GM23338 (cell line): ENCODE measurements around the gene EIF5A. TPM values are rescaled to one million over a fixed set of nuclear protein-coding genes. Genes with fewer than 3 reads are reported as not detected.

Source experiments
- ATAC-seq: fragments of 200-7000 bp; cut with Tn5 transposase; 3 replicates; pipeline ENCODE4 v1.9.1; 2020
- DNase-seq: peaks from one replicate; pipeline ENCODE4 v3.0.0-alpha.2; 2015; ENCODE audit warnings: low spot score
- H2AFZ ChIP-seq: fragments of 200-600 bp; sonication (generic); 2 replicates; pipeline ENCODE4 v1.8.0; 2016; ENCODE audit warnings: antibody characterized with exemption, mild to moderate bottlenecking, moderate library complexity
- H3F3A ChIP-seq: fragments of 200-600 bp; sonication (generic); replicated peaks from 2 replicates; pipeline ENCODE4 v1.8.0; 2017; ENCODE audit warnings: antibody characterized with exemption, mixed run types, low read depth
- H3K27ac ChIP-seq: fragments of 200-600 bp; sonication (generic); 2 replicates; pipeline ENCODE4 v1.6.1; 2016; ENCODE audit warnings: low read depth
- H3K27me3 ChIP-seq: fragments of 200-600 bp; sonication (generic); 2 replicates; pipeline ENCODE4 v1.8.0; 2016; ENCODE audit warnings: mild to moderate bottlenecking, mixed run types, moderate library complexity; ENCODE audit not compliant: insufficient read depth
- H3K36me3 ChIP-seq: fragments of 200-600 bp; sonication (generic); 2 replicates; pipeline ENCODE4 v1.8.0; 2016; ENCODE audit warnings: mild to moderate bottlenecking; ENCODE audit not compliant: insufficient read depth
- H3K4me1 ChIP-seq: fragments of 200-600 bp; sonication (generic); 2 replicates; pipeline ENCODE4 v1.8.0; 2016; ENCODE audit warnings: mild to moderate bottlenecking, moderate library complexity; ENCODE audit not compliant: insufficient read depth
- H3K4me2 ChIP-seq: fragments of 200-600 bp; sonication (generic); 2 replicates; pipeline ENCODE4 v1.7.1; 2017; ENCODE audit warnings: mixed run types
- H3K4me3 ChIP-seq: fragments of 200-600 bp; sonication (generic); 2 replicates; pipeline ENCODE4 v1.6.1; 2016; ENCODE audit warnings: mixed run types
- H3K79me2 ChIP-seq: fragments of 200-600 bp; sonication (generic); replicated peaks from 2 replicates; pipeline ENCODE4 v1.8.0; 2017; ENCODE audit warnings: mild to moderate bottlenecking; ENCODE audit not compliant: insufficient read depth
- H3K9me2 ChIP-seq: fragments of 200-600 bp; sonication (generic); 2 replicates; pipeline ENCODE4 v1.8.0; 2017; ENCODE audit not compliant: insufficient read depth
- H4K20me1 ChIP-seq: fragments of 200-600 bp; sonication (generic); replicated peaks from 2 replicates; pipeline ENCODE4 v1.8.0; 2017; ENCODE audit warnings: mild to moderate bottlenecking; ENCODE audit not compliant: insufficient read depth
- H3K27ac Mint-ChIP-seq: 2 replicates; pipeline ENCODE4 v1.8.0; 2020; ENCODE audit warnings: inconsistent platforms, mild to moderate bottlenecking, moderate library complexity, mixed read lengths
- H3K27me3 Mint-ChIP-seq: 3 replicates; pipeline ENCODE4 v1.8.0; 2022; ENCODE audit warnings: low read depth, mild to moderate bottlenecking, moderate library complexity, mixed read lengths, inconsistent platforms; ENCODE audit not compliant: insufficient read depth, poor library complexity
- H3K36me3 Mint-ChIP-seq: 3 replicates; pipeline ENCODE4 v1.8.0; 2021; ENCODE audit warnings: low read depth, mild to moderate bottlenecking, inconsistent platforms, moderate library complexity, mixed read lengths
- H3K4me1 Mint-ChIP-seq: 3 replicates; pipeline ENCODE4 v1.8.0; 2020; ENCODE audit warnings: mild to moderate bottlenecking, inconsistent platforms, mixed read lengths
- H3K4me3 Mint-ChIP-seq: 3 replicates; pipeline ENCODE4 v1.8.0; 2021; ENCODE audit warnings: moderate library complexity, mild to moderate bottlenecking, inconsistent platforms, mixed read lengths
- H3K9me3 Mint-ChIP-seq: 3 replicates; pipeline ENCODE4 v1.8.0; 2020; ENCODE audit warnings: moderate library complexity, mild to moderate bottlenecking, inconsistent platforms, mixed read lengths
- EZH2phosphoT487 ChIP-seq: fragments of 200-600 bp; sonication (generic); IDR thresholded peaks from one replicate; pipeline ENCODE4 v1.8.1; 2018; ENCODE audit warnings: antibody characterized with exemption; ENCODE audit not compliant: unreplicated experiment
- NANOG ChIP-seq: IDR thresholded peaks from 2 replicates; pipeline ENCODE4 v1.6.1; 2016; ENCODE audit warnings: antibody characterized with exemption, borderline replicate concordance
- POLR2AphosphoS5 ChIP-seq: IDR thresholded peaks from 2 replicates; pipeline ENCODE4 v1.6.1; 2016; ENCODE audit warnings: antibody characterized with exemption, low read depth
- STAT1 ChIP-seq: IDR thresholded peaks from one replicate; pipeline ENCODE4 v1.6.1; 2016; ENCODE audit warnings: antibody characterized with exemption; ENCODE audit not compliant: unreplicated experiment
- ZNF114 ChIP-seq: fragments of 250-450 bp; sonication (Bioruptor Pico); IDR thresholded peaks from 2 replicates; pipeline ENCODE4 v1.5.0; 2020; ENCODE audit warnings: mild to moderate bottlenecking, moderate library complexity
- polyA plus RNA-seq: library from polyadenylated mRNA; unstranded; fragments of >200 nt; fragmentation: Nextera tagmentation; extraction: Ambion mirVana; gene quantifications from 2 replicates; pipeline ENCODE4 v1.2.1, GENCODE V29; 2016
- total RNA-seq: library from RNA; depleted of rRNA; stranded (reverse); fragments of >200 nt; shearing (Covaris generic); gene quantifications from 2 replicates; pipeline ENCODE4 v1.2.3, GENCODE V29; 2014
- TF ChIP-seq, protein P1 (sequence below): fragments of 250-450 bp; sonication (Bioruptor Pico); IDR thresholded peaks from 2 replicates; pipeline ENCODE4 v1.5.0; 2020; ENCODE audit warnings: mild to moderate bottlenecking, moderate library complexity
- TF ChIP-seq, protein P2 (sequence below): IDR thresholded peaks from one replicate; pipeline ENCODE4 v1.6.1; 2018; ENCODE audit warnings: antibody characterized with exemption; ENCODE audit not compliant: unreplicated experiment
- TF ChIP-seq, protein P3 (sequence below): IDR thresholded peaks from 2 replicates; pipeline ENCODE4 v1.6.1; 2016; ENCODE audit warnings: antibody characterized with exemption

EIF5A gene
- total and polyA plus RNA-seq, 2 experiments from 2014 or later, result 833 to 1,562 TPM

DNA sequence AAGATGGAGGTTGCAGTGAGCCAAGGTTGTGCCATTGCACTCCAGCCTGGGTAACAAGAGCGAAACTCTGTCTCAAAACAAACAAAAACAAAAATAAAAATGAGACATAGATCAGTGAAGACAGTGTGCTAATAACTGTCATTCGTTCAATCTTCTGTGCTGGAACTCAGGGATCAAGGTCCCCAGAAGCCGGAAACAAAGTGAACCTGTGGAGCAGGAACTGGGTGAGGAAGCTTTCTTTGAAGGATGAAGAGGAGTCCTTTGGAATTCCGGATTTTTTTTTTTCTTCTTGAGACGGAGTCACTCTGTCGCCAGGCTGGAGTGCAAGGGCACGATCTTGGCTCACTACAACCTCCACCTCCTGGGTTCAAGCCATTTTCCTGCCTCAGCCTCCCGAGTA, 28.0 kb upstream of the EIF5A start:
- H3K4me3 Mint-ChIP-seq, result peak overlapping the region; percentile 26; the same call in 1 of the 3 replicates
- ATAC-seq (no peak), DNase-seq (no peak)
- Histone ChIP-seq H3K36me3 (no peaks in the 10 kb centered on the region), H3K4me1 (peaks cover 13% of the 10 kb centered on the region; the same call in 1 of the 2 replicates), H3F3A (peaks cover 15% of the 10 kb centered on the region; the same call in 1 of the 2 replicates), H3K4me3 (no peak overlapping the region), H3K79me2 (no peaks in the 10 kb centered on the region), H2AFZ (peak overlapping the region; percentile 8), H3K27ac (no peak overlapping the region), H3K4me2 (peak overlapping the region; percentile 76; the same call in 1 of the 2 replicates), H4K20me1 (no peaks in the 10 kb centered on the region; the same call in 1 of the 2 replicates), H3K9me2 (no peaks in the 10 kb centered on the region), H3K27me3 (peaks cover 10% of the 10 kb centered on the region)
- no peak overlapping the region for H3K27ac Mint-ChIP-seq
- H3K27me3 Mint-ChIP-seq, result peaks cover 15% of the 10 kb centered on the region
- H3K9me3 Mint-ChIP-seq, result no peaks in the 10 kb centered on the region; the same call in 2 of the 3 replicates
- TF ChIP-seq, protein P1, sequence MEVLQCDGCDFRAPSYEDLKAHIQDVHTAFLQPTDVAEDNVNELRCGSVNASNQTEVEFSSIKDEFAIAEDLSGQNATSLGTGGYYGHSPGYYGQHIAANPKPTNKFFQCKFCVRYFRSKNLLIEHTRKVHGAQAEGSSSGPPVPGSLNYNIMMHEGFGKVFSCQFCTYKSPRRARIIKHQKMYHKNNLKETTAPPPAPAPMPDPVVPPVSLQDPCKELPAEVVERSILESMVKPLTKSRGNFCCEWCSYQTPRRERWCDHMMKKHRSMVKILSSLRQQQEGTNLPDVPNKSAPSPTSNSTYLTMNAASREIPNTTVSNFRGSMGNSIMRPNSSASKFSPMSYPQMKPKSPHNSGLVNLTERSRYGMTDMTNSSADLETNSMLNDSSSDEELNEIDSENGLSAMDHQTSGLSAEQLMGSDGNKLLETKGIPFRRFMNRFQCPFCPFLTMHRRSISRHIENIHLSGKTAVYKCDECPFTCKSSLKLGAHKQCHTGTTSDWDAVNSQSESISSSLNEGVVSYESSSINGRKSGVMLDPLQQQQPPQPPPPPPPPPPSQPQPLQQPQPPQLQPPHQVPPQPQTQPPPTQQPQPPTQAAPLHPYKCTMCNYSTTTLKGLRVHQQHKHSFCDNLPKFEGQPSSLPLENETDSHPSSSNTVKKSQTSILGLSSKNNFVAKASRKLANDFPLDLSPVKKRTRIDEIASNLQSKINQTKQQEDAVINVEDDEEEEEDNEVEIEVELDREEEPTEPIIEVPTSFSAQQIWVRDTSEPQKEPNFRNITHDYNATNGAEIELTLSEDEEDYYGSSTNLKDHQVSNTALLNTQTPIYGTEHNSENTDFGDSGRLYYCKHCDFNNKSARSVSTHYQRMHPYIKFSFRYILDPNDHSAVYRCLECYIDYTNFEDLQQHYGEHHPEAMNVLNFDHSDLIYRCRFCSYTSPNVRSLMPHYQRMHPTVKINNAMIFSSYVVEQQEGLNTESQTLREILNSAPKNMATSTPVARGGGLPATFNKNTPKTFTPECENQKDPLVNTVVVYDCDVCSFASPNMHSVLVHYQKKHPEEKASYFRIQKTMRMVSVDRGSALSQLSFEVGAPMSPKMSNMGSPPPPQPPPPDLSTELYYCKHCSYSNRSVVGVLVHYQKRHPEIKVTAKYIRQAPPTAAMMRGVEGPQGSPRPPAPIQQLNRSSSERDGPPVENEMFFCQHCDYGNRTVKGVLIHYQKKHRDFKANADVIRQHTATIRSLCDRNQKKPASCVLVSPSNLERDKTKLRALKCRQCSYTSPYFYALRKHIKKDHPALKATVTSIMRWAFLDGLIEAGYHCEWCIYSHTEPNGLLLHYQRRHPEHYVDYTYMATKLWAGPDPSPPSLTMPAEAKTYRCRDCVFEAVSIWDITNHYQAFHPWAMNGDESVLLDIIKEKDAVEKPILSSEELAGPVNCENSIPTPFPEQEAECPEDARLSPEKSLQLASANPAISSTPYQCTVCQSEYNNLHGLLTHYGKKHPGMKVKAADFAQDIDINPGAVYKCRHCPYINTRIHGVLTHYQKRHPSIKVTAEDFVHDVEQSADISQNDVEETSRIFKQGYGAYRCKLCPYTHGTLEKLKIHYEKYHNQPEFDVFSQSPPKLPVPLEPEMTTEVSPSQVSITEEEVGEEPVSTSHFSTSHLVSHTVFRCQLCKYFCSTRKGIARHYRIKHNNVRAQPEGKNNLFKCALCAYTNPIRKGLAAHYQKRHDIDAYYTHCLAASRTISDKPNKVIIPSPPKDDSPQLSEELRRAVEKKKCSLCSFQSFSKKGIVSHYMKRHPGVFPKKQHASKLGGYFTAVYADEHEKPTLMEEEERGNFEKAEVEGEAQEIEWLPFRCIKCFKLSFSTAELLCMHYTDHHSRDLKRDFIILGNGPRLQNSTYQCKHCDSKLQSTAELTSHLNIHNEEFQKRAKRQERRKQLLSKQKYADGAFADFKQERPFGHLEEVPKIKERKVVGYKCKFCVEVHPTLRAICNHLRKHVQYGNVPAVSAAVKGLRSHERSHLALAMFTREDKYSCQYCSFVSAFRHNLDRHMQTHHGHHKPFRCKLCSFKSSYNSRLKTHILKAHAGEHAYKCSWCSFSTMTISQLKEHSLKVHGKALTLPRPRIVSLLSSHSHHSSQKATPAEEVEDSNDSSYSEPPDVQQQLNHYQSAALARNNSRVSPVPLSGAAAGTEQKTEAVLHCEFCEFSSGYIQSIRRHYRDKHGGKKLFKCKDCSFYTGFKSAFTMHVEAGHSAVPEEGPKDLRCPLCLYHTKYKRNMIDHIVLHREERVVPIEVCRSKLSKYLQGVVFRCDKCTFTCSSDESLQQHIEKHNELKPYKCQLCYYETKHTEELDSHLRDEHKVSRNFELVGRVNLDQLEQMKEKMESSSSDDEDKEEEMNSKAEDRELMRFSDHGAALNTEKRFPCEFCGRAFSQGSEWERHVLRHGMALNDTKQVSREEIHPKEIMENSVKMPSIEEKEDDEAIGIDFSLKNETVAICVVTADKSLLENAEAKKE, result no peak
- TF ChIP-seq, protein P2, sequence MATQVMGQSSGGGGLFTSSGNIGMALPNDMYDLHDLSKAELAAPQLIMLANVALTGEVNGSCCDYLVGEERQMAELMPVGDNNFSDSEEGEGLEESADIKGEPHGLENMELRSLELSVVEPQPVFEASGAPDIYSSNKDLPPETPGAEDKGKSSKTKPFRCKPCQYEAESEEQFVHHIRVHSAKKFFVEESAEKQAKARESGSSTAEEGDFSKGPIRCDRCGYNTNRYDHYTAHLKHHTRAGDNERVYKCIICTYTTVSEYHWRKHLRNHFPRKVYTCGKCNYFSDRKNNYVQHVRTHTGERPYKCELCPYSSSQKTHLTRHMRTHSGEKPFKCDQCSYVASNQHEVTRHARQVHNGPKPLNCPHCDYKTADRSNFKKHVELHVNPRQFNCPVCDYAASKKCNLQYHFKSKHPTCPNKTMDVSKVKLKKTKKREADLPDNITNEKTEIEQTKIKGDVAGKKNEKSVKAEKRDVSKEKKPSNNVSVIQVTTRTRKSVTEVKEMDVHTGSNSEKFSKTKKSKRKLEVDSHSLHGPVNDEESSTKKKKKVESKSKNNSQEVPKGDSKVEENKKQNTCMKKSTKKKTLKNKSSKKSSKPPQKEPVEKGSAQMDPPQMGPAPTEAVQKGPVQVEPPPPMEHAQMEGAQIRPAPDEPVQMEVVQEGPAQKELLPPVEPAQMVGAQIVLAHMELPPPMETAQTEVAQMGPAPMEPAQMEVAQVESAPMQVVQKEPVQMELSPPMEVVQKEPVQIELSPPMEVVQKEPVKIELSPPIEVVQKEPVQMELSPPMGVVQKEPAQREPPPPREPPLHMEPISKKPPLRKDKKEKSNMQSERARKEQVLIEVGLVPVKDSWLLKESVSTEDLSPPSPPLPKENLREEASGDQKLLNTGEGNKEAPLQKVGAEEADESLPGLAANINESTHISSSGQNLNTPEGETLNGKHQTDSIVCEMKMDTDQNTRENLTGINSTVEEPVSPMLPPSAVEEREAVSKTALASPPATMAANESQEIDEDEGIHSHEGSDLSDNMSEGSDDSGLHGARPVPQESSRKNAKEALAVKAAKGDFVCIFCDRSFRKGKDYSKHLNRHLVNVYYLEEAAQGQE, result no peak
- TF ChIP-seq NANOG, result no peak
- TF ChIP-seq EZH2phosphoT487, result no peak
- TF ChIP-seq, protein P3, sequence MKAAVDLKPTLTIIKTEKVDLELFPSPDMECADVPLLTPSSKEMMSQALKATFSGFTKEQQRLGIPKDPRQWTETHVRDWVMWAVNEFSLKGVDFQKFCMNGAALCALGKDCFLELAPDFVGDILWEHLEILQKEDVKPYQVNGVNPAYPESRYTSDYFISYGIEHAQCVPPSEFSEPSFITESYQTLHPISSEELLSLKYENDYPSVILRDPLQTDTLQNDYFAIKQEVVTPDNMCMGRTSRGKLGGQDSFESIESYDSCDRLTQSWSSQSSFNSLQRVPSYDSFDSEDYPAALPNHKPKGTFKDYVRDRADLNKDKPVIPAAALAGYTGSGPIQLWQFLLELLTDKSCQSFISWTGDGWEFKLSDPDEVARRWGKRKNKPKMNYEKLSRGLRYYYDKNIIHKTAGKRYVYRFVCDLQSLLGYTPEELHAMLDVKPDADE, result no peak
- no peak for TF ChIP-seq STAT1
- no peak for TF ChIP-seq ZNF114
- no peak for TF ChIP-seq POLR2AphosphoS5
- H3K4me1 Mint-ChIP-seq, result peaks cover 24% of the 10 kb centered on the region
- H3K36me3 Mint-ChIP-seq, result no peaks in the 10 kb centered on the region; the same call in 2 of the 3 replicates
